Progenitor cell of endocrine pancreas (in vitro differentiated cells): ENCODE data around the gene FPGS. TPM values are rescaled to one million over a fixed set of nuclear protein-coding genes. Genes with fewer than 3 reads are reported as not detected.

Experiments used
- DNase-seq: peaks from one replicate; pipeline ENCODE4 v3.0.0; 2021; ENCODE audit warnings: low spot score; ENCODE audit not compliant: unreplicated experiment
- H3K27ac Mint-ChIP-seq: 2 replicates; pipeline ENCODE4 v1.8.0; 2021; ENCODE audit warnings: mild to moderate bottlenecking, moderate library complexity, mixed read lengths
- H3K27me3 Mint-ChIP-seq: 2 replicates; pipeline ENCODE4 v1.8.0; 2021; ENCODE audit warnings: mixed read lengths
- H3K36me3 Mint-ChIP-seq: 2 replicates; pipeline ENCODE4 v1.8.0; 2022; ENCODE audit warnings: mixed read lengths; ENCODE audit not compliant: insufficient read depth
- H3K4me1 Mint-ChIP-seq: 2 replicates; pipeline ENCODE4 v1.8.0; 2021; ENCODE audit warnings: low read depth, mixed read lengths
- H3K4me3 Mint-ChIP-seq: 2 replicates; pipeline ENCODE4 v1.8.0; 2021; ENCODE audit warnings: low read depth, mild to moderate bottlenecking, moderate library complexity, mixed read lengths
- H3K9me3 Mint-ChIP-seq: 2 replicates; pipeline ENCODE4 v1.8.0; 2021; ENCODE audit warnings: low read depth, mixed read lengths
- CTCF ChIP-seq: fragments of 200-600 bp; sonication (generic); IDR thresholded peaks from one replicate; pipeline ENCODE4 v1.5.0; 2021; ENCODE audit warnings: antibody characterized with exemption, mild to moderate bottlenecking; ENCODE audit not compliant: unreplicated experiment
- total RNA-seq: library from RNA; stranded (reverse); gene quantifications from 2 replicates; pipeline ENCODE4 v1.2.1, GENCODE V29; 2021

The FPGS gene
- total RNA-seq, 1 donor from 2014 or later, result 75.0 TPM

- H3K27me3 Mint-ChIP-seq, result peaks cover 6% of the 10 kb centered on the region
- no peak for TF ChIP-seq CTCF
- peaks cover 8% of the 10 kb centered on the region for H3K4me1 Mint-ChIP-seq
- H3K4me3 Mint-ChIP-seq, result no peak overlapping the region
- no peaks in the 10 kb centered on the region for H3K36me3 Mint-ChIP-seq
- H3K27ac Mint-ChIP-seq, result no peak overlapping the region
- no peaks in the 10 kb centered on the region for H3K9me3 Mint-ChIP-seq
- DNase-seq, result no peak
Measured at GRCh38 chr9:127856729-127857116, 54.0 kb downstream of the FPGS start.

GRCh38 chr9:127857278-127857677, 54.6 kb downstream of the FPGS start:
- Mint-ChIP-seq H3K9me3 (no peaks in the 10 kb centered on the region), H3K4me3 (no peak overlapping the region), H3K27ac (no peak overlapping the region), H3K27me3 (peaks cover 6% of the 10 kb centered on the region), H3K4me1 (peaks cover 8% of the 10 kb centered on the region), H3K36me3 (no peaks in the 10 kb centered on the region)
- no peak for TF ChIP-seq CTCF
- DNase-seq, result no peak

- no peak for TF ChIP-seq CTCF
- Mint-ChIP-seq H3K9me3 (no peaks in the 10 kb centered on the region), H3K36me3 (no peaks in the 10 kb centered on the region), H3K27ac (no peak overlapping the region), H3K4me3 (no peak overlapping the region), H3K4me1 (peaks cover 9% of the 10 kb centered on the region), H3K27me3 (peaks cover 4% of the 10 kb centered on the region)
- DNase-seq, result no peak
Measured at GRCh38 chr9:127858041-127858512, 55.4 kb downstream of the FPGS start.

- Mint-ChIP-seq H3K36me3 (no peaks in the 10 kb centered on the region), H3K4me1 (peaks cover 13% of the 10 kb centered on the region), H3K27me3 (peaks cover 4% of the 10 kb centered on the region), H3K9me3 (no peaks in the 10 kb centered on the region), H3K4me3 (no peak overlapping the region), H3K27ac (no peak overlapping the region)
- TF ChIP-seq CTCF, result no peak
- DNase-seq, result no peak
Measured at GRCh38 chr9:127860260-127860659, 57.6 kb downstream of the FPGS start.

GRCh38 chr9:127860779-127861178, 58.1 kb downstream of the FPGS start:
- no peak for DNase-seq
- Mint-ChIP-seq H3K36me3 (no peaks in the 10 kb centered on the region), H3K27me3 (peaks cover 3% of the 10 kb centered on the region), H3K4me1 (peaks cover 14% of the 10 kb centered on the region), H3K4me3 (no peak overlapping the region), H3K27ac (peak overlapping the region; percentile 57), H3K9me3 (no peaks in the 10 kb centered on the region)
- no peak for TF ChIP-seq CTCF
